Measurements from ENCODE around the gene CPE. TPM values are rescaled to one million over a fixed set of nuclear protein-coding genes. Genes with fewer than 3 reads are reported as not detected.

CPE gene
- polyA plus RNA-seq, 1 of the 3 experiments (the other 2 are of a cell fraction), result 18.2 TPM

GRCh38 chr4:165347647-165348569 lies 30.9 kb upstream of the CPE start (continued):
- TF ChIP-seq, protein P1, sequence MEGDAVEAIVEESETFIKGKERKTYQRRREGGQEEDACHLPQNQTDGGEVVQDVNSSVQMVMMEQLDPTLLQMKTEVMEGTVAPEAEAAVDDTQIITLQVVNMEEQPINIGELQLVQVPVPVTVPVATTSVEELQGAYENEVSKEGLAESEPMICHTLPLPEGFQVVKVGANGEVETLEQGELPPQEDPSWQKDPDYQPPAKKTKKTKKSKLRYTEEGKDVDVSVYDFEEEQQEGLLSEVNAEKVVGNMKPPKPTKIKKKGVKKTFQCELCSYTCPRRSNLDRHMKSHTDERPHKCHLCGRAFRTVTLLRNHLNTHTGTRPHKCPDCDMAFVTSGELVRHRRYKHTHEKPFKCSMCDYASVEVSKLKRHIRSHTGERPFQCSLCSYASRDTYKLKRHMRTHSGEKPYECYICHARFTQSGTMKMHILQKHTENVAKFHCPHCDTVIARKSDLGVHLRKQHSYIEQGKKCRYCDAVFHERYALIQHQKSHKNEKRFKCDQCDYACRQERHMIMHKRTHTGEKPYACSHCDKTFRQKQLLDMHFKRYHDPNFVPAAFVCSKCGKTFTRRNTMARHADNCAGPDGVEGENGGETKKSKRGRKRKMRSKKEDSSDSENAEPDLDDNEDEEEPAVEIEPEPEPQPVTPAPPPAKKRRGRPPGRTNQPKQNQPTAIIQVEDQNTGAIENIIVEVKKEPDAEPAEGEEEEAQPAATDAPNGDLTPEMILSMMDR (IDR thresholded peaks at IDR 0.05), result no peak
- TF ChIP-seq RCOR1 (IDR thresholded peaks at IDR 0.05; ENCODE audit: low read length), result no peak
- TF ChIP-seq FOXJ3 (CRISPR knock-in tag; IDR thresholded peaks at IDR 0.05), result no peak
- TF ChIP-seq TAF1 (IDR thresholded peaks at IDR 0.05; ENCODE audit: borderline replicate concordance, low read depth, low read length), result no peak
- no peak for TF ChIP-seq SIN3A (IDR thresholded peaks at IDR 0.05; ENCODE audit: borderline replicate concordance, low read depth, low read length)

- no peak for DNase-seq
- no peaks in the 10 kb centered on the region for H4K20me1 ChIP-seq (ENCODE audit: insufficient read depth)
- no peak overlapping the region for H3K9ac ChIP-seq
- no peak overlapping the region for H2AFZ ChIP-seq (ENCODE audit: low read depth)
- ChIA-PET POLR2A (no interaction called here), CTCF (interaction anchor here (1.1 to 1.5 kb wide), 4 partner anchors 9 to 113 kb away, joined by 3 to 5 read pairs (median 3); no protein-coding TSS in a partner anchor)
- 85% methylated on average over 2 of the region's 5 CpGs for WGBS (ENCODE audit: low lambda C conversion rate)
- no peak overlapping the region for H3K4me3 ChIP-seq (ENCODE audit: low read depth in 2 of 2, low read length in 1 of 2)
- no peaks in the 10 kb centered on the region for H3K79me2 ChIP-seq (ENCODE audit: insufficient read depth)
- no peaks in the 10 kb centered on the region for H3K36me3 ChIP-seq (replicated peaks in 1 of 2; ENCODE audit: control insufficient read depth in 1 of 2, insufficient read depth in 2 of 2, low read length in 1 of 2)
- H3K4me2 ChIP-seq, result no peak overlapping the region
- no peaks in the 10 kb centered on the region for H3K27me3 ChIP-seq (ENCODE audit: insufficient read depth)
- H3F3A ChIP-seq (replicated peaks; ENCODE audit: insufficient read depth), result no peaks in the 10 kb centered on the region
- no peaks in the 10 kb centered on the region for H3K9me3 ChIP-seq
- no peaks in the 10 kb centered on the region for H3K9me2 ChIP-seq
- no peaks in the 10 kb centered on the region for H3K4me1 ChIP-seq (ENCODE audit: control insufficient read depth in 1 of 2, insufficient read depth in 2 of 2, low read depth in 1 of 2, low read length in 1 of 2)
- H3K27ac ChIP-seq (ENCODE audit: low read depth in 2 of 2, low read length in 1 of 2), result no peak overlapping the region
- TF ChIP-seq FOXJ3 (CRISPR knock-in tag; IDR thresholded peaks at IDR 0.05) (no peak), FOSL2 (IDR thresholded peaks at IDR 0.05; ENCODE audit: borderline replicate concordance, low read depth) (no peak), RXRA (IDR thresholded peaks at IDR 0.05; ENCODE audit: borderline replicate concordance, low read depth) (no peak), NFIC (IDR thresholded peaks at IDR 0.05; ENCODE audit: borderline replicate concordance) (no peak), MEF2A (IDR thresholded peaks at IDR 0.05; ENCODE audit: borderline replicate concordance, low read depth) (no peak), YY1 (IDR thresholded peaks at IDR 0.05; ENCODE audit: low read depth) (no peak), GABPA (IDR thresholded peaks at IDR 0.05; ENCODE audit: low read depth) (no peak), FOXM1 (IDR thresholded peaks at IDR 0.05; ENCODE audit: low read depth) (no peak), ZBTB33 (IDR thresholded peaks at IDR 0.05; ENCODE audit: borderline replicate concordance, low read depth) (no peak), TAF1 (IDR thresholded peaks at IDR 0.05; ENCODE audit: borderline replicate concordance, low read depth, low read length) (no peak), SMC3 (IDR thresholded peaks at IDR 0.05; ENCODE audit: low read depth, low read length) (no peak), EZH2phosphoT487 (IDR thresholded peaks at IDR 0.05; ENCODE audit: borderline replicate concordance, low read depth) (no peak), MXI1 (IDR thresholded peaks at IDR 0.05; ENCODE audit: low read depth, low read length) (no peak), EP300 (IDR thresholded peaks at IDR 0.05; ENCODE audit: borderline replicate concordance in 1 of 2, low read depth in 1 of 2, low read length in 1 of 2) (no peak), CHD2 (IDR thresholded peaks at IDR 0.05; ENCODE audit: low read length, partially characterized antibody) (no peak), RCOR1 (IDR thresholded peaks at IDR 0.05; ENCODE audit: low read length) (no peak)
- TF ChIP-seq, protein P2, sequence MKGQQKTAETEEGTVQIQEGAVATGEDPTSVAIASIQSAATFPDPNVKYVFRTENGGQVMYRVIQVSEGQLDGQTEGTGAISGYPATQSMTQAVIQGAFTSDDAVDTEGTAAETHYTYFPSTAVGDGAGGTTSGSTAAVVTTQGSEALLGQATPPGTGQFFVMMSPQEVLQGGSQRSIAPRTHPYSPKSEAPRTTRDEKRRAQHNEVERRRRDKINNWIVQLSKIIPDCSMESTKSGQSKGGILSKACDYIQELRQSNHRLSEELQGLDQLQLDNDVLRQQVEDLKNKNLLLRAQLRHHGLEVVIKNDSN (IDR thresholded peaks at IDR 0.05; ENCODE audit: borderline replicate concordance, low read depth), result no peak
- TF ChIP-seq, protein P3, sequence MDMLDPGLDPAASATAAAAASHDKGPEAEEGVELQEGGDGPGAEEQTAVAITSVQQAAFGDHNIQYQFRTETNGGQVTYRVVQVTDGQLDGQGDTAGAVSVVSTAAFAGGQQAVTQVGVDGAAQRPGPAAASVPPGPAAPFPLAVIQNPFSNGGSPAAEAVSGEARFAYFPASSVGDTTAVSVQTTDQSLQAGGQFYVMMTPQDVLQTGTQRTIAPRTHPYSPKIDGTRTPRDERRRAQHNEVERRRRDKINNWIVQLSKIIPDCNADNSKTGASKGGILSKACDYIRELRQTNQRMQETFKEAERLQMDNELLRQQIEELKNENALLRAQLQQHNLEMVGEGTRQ (IDR thresholded peaks at IDR 0.05; ENCODE audit: borderline replicate concordance, low read depth, low read length), result no peak
- TF ChIP-seq, protein P4, sequence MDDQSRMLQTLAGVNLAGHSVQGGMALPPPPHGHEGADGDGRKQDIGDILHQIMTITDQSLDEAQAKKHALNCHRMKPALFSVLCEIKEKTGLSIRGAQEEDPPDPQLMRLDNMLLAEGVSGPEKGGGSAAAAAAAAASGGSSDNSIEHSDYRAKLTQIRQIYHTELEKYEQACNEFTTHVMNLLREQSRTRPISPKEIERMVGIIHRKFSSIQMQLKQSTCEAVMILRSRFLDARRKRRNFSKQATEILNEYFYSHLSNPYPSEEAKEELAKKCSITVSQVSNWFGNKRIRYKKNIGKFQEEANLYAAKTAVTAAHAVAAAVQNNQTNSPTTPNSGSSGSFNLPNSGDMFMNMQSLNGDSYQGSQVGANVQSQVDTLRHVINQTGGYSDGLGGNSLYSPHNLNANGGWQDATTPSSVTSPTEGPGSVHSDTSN (IDR thresholded peaks at IDR 0.05), result no peak
These were observed 27.3 kb upstream of the CPE start for GRCh38 chr4:165351359-165352130.
